H1 (cell line): ENCODE measurements around the gene ZNRF3. TPM values are rescaled to one million over a fixed set of nuclear protein-coding genes. Genes with fewer than 3 reads are reported as not detected.

Source experiments
- polyA plus RNA-seq, 7 experiments: library from polyadenylated mRNA; depleted of rRNA in 3 of 7; stranded (reverse) in 5 of 7; unstranded in 2 of 7; fragments of >200 nt in 5 of 7; fragments of 200-250 nt in 2 of 7; gene quantifications; 1 replicate in 5 of 7; 2 replicates in 1 of 7; 4 replicates in 1 of 7; pipeline versions ENCODE4 v1.2.1 to v1.2.3, GENCODE V29; 2011 to 2013; ENCODE audit warnings: missing spikeins in 2 of 7, mixed read lengths in 2 of 7
- small RNA-seq: library from polyadenylated mRNA; stranded (forward); fragments of <200 nt; extraction: miRNeasy Mini kit (QIAGEN cat#:217004); gene quantifications from one replicate; pipeline ENCODE3, GENCODE V24; 2013; ENCODE audit not compliant: insufficient read depth
- total RNA-seq: library from RNA; stranded (reverse); fragmentation: NEBNext Ultra II Directional; extraction: Animal tissue kit (Norgen Biotek cat#: 25700); gene quantifications from 2 replicates; pipeline ENCODE4 v1.2.1, GENCODE V29; 2021

Gene ZNRF3
- total and polyA plus RNA-seq, 2 of the 8 experiments (the other 6 are each of a cell fraction or from before 2014, with no cell fraction given): 14.1 to 21.7 TPM

Small RNA genes lying within 50 kb of the gene (small RNA-seq; reads per million reads assigned to genes)
- gene Z93930.1: not detected

Other genes starting within 250 kb of the ZNRF3 start
- 12.6 and 13.1 TPM in 2 replicates for gene TTC28, start 203.7 kb upstream of the ZNRF3 start, total RNA-seq
- 2.6 and 6.5 TPM in 2 replicates for gene TTC28, start 203.7 kb upstream of the ZNRF3 start, polyA plus RNA-seq (2011; rRNA removed)
- 73.8 and 74.9 TPM in 2 replicates for gene CHEK2, start 141.8 kb upstream of the ZNRF3 start, total RNA-seq
- gene CHEK2, start 141.8 kb upstream of the ZNRF3 start, polyA plus RNA-seq (2011; rRNA removed): 89.5 and 109 TPM in 2 replicates
- gene HSCB, start 141.5 kb upstream of the ZNRF3 start, total RNA-seq: 15.4 and 16.6 TPM in 2 replicates
- 14.7 and 16.1 TPM in 2 replicates for gene HSCB, start 141.5 kb upstream of the ZNRF3 start, polyA plus RNA-seq (2011; rRNA removed)
- 40.4 and 43.1 TPM in 2 replicates for gene CCDC117, start 110.9 kb upstream of the ZNRF3 start, total RNA-seq
- gene CCDC117, start 110.9 kb upstream of the ZNRF3 start, polyA plus RNA-seq (2011; rRNA removed): 5.9 and 9.1 TPM in 2 replicates
- 128 and 131 TPM in 2 replicates for gene XBP1, start 83.0 kb upstream of the ZNRF3 start, total RNA-seq
- gene XBP1, start 83.0 kb upstream of the ZNRF3 start, polyA plus RNA-seq (2011; rRNA removed): 76.3 and 99.8 TPM in 2 replicates
- not detected in 2 replicates for gene C22orf31, start 178.3 kb downstream of the ZNRF3 start, total RNA-seq
- gene C22orf31, start 178.3 kb downstream of the ZNRF3 start, polyA plus RNA-seq (2011; rRNA removed): not detected in 2 replicates
- gene KREMEN1, start 189.5 kb downstream of the ZNRF3 start, total RNA-seq: 3.2 TPM in 2 replicates
- gene KREMEN1, start 189.5 kb downstream of the ZNRF3 start, polyA plus RNA-seq (2011; rRNA removed): 2.1 and 5.9 TPM in 2 replicates